Thyroid gland (tissue), 4 donors: ENCODE results near the gene PLCG2. TPM values are rescaled to one million over a fixed set of nuclear protein-coding genes. Genes with fewer than 3 reads are reported as not detected.

Experiments
- DNase-seq, 2 donors: peaks; one replicate each; pipeline ENCODE4 v3.0.0-alpha.2; 2019
- H3K27ac ChIP-seq, 3 donors: fragments of 200-600 bp; sonication (generic); 1 replicate in 2 of 3; 2 replicates in 1 of 3; pipeline ENCODE4 v1.5.1; 2016 to 2019; ENCODE audit warnings: mild to moderate bottlenecking in 1 of 3, moderate library complexity in 1 of 3
- H3K27me3 ChIP-seq: fragments of 200-600 bp; sonication (generic); one replicate; pipeline ENCODE4 v1.5.1; 2019
- H3K36me3 ChIP-seq, 2 donors: fragments of 200-600 bp; sonication (generic); one replicate each; pipeline ENCODE4 v1.5.1; 2016 to 2019
- H3K4me1 ChIP-seq, 2 donors: fragments of 200-600 bp; sonication (generic); one replicate each; pipeline ENCODE4 v1.5.1; 2017 to 2019
- H3K4me3 ChIP-seq, 3 donors: fragments of 200-600 bp; sonication (generic); replicated peaks in 1 of 3; 1 replicate in 2 of 3; 2 replicates in 1 of 3; pipeline ENCODE4 v1.5.1; 2016; ENCODE audit warnings: mild to moderate bottlenecking in 1 of 3
- H3K9me3 ChIP-seq: fragments of 200-600 bp; sonication (generic); one replicate; pipeline ENCODE4 v1.5.1; 2017
- CTCF ChIP-seq, 6 experiments: fragments of 200-600 bp in 3 of 6; fragments of 450-650 bp in 3 of 6; sonication (generic) in 3 of 6; IDR thresholded peaks; one replicate each; pipeline ENCODE4 v1.5.1; 2016 to 2019; ENCODE audit warnings: antibody characterized with exemption in 6 of 6, mild to moderate bottlenecking in 2 of 6, inconsistent platforms in 1 of 6, moderate library complexity in 1 of 6
- POLR2A ChIP-seq, 2 donors: fragments of 450-650 bp; IDR thresholded peaks; one replicate each; pipeline ENCODE4 v1.6.1; 2017; ENCODE audit warnings: antibody characterized with exemption in 2 of 2, mild to moderate bottlenecking in 2 of 2, moderate library complexity in 1 of 2
- WGBS, 2 donors: methylation state at CpG; one replicate each; pipeline ENCODE4 v1.1.5; 2017; 5-methylcytosine and 5-hydroxymethylcytosine counted together
- intact Hi-C: fragments of 100-400 bp; cut with DNase I; formaldehyde crosslinking; loops from one replicate; pipeline ENCODE4 v1.15.1; 2023
- total RNA-seq, 4 donors: library from RNA; depleted of rRNA; stranded (reverse); fragments of >200 nt; gene quantifications; one replicate each; pipeline ENCODE4 v1.2.3, GENCODE V29; 2016

PLCG2 gene
- total RNA-seq, 4 donors from 2014 or later = 9.2 to 12.1 (median 10.3) TPM

- no peaks in the 10 kb centered on the region for H3K36me3 ChIP-seq
- no peak for DNase-seq
- H3K9me3 ChIP-seq = no peaks in the 10 kb centered on the region
- H3K4me3 ChIP-seq = no peak overlapping the region
- H3K27me3 ChIP-seq = no peaks in the 10 kb centered on the region
- no peak overlapping the region for H3K27ac ChIP-seq
- TF ChIP-seq POLR2A (IDR thresholded peaks at IDR 0.05) = no peak
- no peak for TF ChIP-seq CTCF (IDR thresholded peaks at IDR 0.05)
- WGBS, 2 donors = 91 to 92% methylated on average over 11 of the region's 11 CpGs
- no peaks in the 10 kb centered on the region for H3K4me1 ChIP-seq
- intact Hi-C loops = no loop called here
Measured at GRCh38 chr16:81765111-81765919, 13.8 kb upstream of the PLCG2 start.

- Histone ChIP-seq H3K36me3 (no peaks in the 10 kb centered on the region), H3K4me1 (no peaks in the 10 kb centered on the region), H3K27ac (no peak overlapping the region), H3K4me3 (no peak overlapping the region), H3K27me3 (no peaks in the 10 kb centered on the region), H3K9me3 (no peaks in the 10 kb centered on the region)
- intact Hi-C loops = no loop called here
- TF ChIP-seq CTCF (IDR thresholded peaks at IDR 0.05) = no peak
- TF ChIP-seq POLR2A (IDR thresholded peaks at IDR 0.05) = no peak
- DNase-seq = no peak
Measured at GRCh38 chr16:81765969-81766368, 13.1 kb upstream of the PLCG2 start.

GRCh38 chr16:81767987-81768592 lies 11.0 kb upstream of the PLCG2 start:
- Histone ChIP-seq H3K27me3 (no peaks in the 10 kb centered on the region), H3K27ac (no peak overlapping the region), H3K4me1 (no peaks in the 10 kb centered on the region), H3K36me3 (no peaks in the 10 kb centered on the region), H3K9me3 (no peaks in the 10 kb centered on the region), H3K4me3 (no peak overlapping the region)
- TF ChIP-seq POLR2A (IDR thresholded peaks at IDR 0.05) (no peak), CTCF (IDR thresholded peaks at IDR 0.05) (no peak)
- no peak for DNase-seq
- WGBS, 2 donors = 83 to 84% methylated on average over 9 of the region's 9 CpGs
- intact Hi-C loops = no loop called here

- DNase-seq = no peak
- Histone ChIP-seq H3K9me3 (no peaks in the 10 kb centered on the region), H3K36me3 (no peaks in the 10 kb centered on the region), H3K27me3 (no peaks in the 10 kb centered on the region), H3K4me3 (no peak overlapping the region), H3K4me1 (peaks cover 0 to 3% of the 10 kb centered on the region in 2 donors), H3K27ac (no peak overlapping the region)
- WGBS, 2 donors = 88 to 92% methylated on average over 7 of the region's 7 CpGs
- no peak for TF ChIP-seq POLR2A (IDR thresholded peaks at IDR 0.05)
- no peak for TF ChIP-seq CTCF (IDR thresholded peaks at IDR 0.05)
- intact Hi-C loops = no loop called here
Measured at GRCh38 chr16:81770008-81770407, 9.1 kb upstream of the PLCG2 start.

- no peaks in the 10 kb centered on the region for H3K9me3 ChIP-seq
Measured at GRCh38 chr16:81774348-81774747, 4.7 kb upstream of the PLCG2 start.

More at GRCh38 chr16:81774348-81774747, 4.7 kb upstream of the PLCG2 start:
- intact Hi-C loops = no loop called here
- DNase-seq = peak; percentile 54 to 57
- Histone ChIP-seq H3K27ac (peak overlapping the region in 1 of 3 donors; percentile 12), H3K4me3 (no peak overlapping the region), H3K4me1 (peaks cover 0 to 3% of the 10 kb centered on the region in 2 donors), H3K27me3 (no peaks in the 10 kb centered on the region), H3K36me3 (no peaks in the 10 kb centered on the region)
- 32 to 45% methylated on average over 7 of the region's 7 CpGs for WGBS, 2 donors
- TF ChIP-seq POLR2A (IDR thresholded peaks at IDR 0.05) = no peak
- no peak for TF ChIP-seq CTCF (IDR thresholded peaks at IDR 0.05)
